Hepatocyte (in vitro differentiated cells): Measurements from ENCODE around the gene B2M.

Experiments
- EZH2 ChIP-seq: fragments of 200-600 bp; sonication (generic); IDR thresholded peaks from 2 replicates; pipeline ENCODE4 v1.6.1; 2016; ENCODE audit warnings: antibody characterized with exemption, mild to moderate bottlenecking, borderline replicate concordance
- EZH2phosphoT487 ChIP-seq: fragments of 200-600 bp; sonication (generic); IDR thresholded peaks from one replicate; pipeline ENCODE4 v1.6.1; 2018; ENCODE audit warnings: antibody characterized with exemption, mild to moderate bottlenecking, low read depth, moderate library complexity; ENCODE audit not compliant: unreplicated experiment, severe bottlenecking
- TF ChIP-seq, protein P1 (sequence below): fragments of 200-600 bp; sonication (generic); IDR thresholded peaks from 2 replicates; pipeline ENCODE4 v1.5.1; 2016; ENCODE audit warnings: antibody characterized with exemption, mild to moderate bottlenecking; ENCODE audit not compliant: poor library complexity

- TF ChIP-seq, protein P1, sequence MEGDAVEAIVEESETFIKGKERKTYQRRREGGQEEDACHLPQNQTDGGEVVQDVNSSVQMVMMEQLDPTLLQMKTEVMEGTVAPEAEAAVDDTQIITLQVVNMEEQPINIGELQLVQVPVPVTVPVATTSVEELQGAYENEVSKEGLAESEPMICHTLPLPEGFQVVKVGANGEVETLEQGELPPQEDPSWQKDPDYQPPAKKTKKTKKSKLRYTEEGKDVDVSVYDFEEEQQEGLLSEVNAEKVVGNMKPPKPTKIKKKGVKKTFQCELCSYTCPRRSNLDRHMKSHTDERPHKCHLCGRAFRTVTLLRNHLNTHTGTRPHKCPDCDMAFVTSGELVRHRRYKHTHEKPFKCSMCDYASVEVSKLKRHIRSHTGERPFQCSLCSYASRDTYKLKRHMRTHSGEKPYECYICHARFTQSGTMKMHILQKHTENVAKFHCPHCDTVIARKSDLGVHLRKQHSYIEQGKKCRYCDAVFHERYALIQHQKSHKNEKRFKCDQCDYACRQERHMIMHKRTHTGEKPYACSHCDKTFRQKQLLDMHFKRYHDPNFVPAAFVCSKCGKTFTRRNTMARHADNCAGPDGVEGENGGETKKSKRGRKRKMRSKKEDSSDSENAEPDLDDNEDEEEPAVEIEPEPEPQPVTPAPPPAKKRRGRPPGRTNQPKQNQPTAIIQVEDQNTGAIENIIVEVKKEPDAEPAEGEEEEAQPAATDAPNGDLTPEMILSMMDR, result no peak
- no peak for TF ChIP-seq EZH2
- TF ChIP-seq EZH2phosphoT487, result no peak
These were observed 12.7 kb upstream of the B2M start for GRCh38 chr15:44698641-44699040.
